ENCODE results near the gene SIRT5. TPM values are rescaled to one million over a fixed set of nuclear protein-coding genes. Genes with fewer than 3 reads are reported as not detected.

Gene SIRT5
- polyA plus RNA-seq, 1 donor from 2014 or later: 15.9 TPM

DNA sequence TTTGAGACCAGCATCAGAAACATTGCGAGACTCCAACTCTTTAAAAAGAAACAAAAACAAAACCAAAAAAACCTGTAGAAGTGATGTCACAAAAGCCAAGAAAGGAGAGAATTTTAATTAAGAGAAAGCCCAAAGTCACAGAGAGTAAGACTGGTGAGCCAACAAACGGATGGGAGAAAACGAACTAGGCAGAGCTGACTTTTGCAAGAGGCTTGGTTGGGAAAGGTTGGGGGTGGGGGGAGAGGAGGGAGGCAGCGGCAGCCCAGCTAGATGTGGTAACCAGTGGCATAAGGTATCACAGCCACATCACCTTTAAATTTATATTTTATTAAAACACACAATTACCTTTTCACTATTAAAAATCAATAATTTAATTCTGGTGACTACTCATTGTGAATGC lies 64.2 kb downstream of the SIRT5 start:
- no peak overlapping the region for H3K27ac ChIP-seq (ENCODE audit: low read length)
- H3K9ac ChIP-seq (ENCODE audit: low read length): no peak overlapping the region
- TF ChIP-seq EP300 (conservative IDR thresholded peaks at IDR 0.05; ENCODE audit: poor library complexity, severe bottlenecking) (no peak), RAD21 (conservative IDR thresholded peaks at IDR 0.05) (no peak)
- peaks cover 16% of the 10 kb centered on the region for H3K36me3 ChIP-seq (ENCODE audit: insufficient read depth, low read length)
- H3K27me3 ChIP-seq (ENCODE audit: insufficient read depth, low read depth, low read length): no peaks in the 10 kb centered on the region
- H3K79me2 ChIP-seq (replicated peaks; ENCODE audit: insufficient read depth, low read length): no peaks in the 10 kb centered on the region
- H3K4me3 ChIP-seq (ENCODE audit: low read length): no peak overlapping the region
- no peaks in the 10 kb centered on the region for H3K9me3 ChIP-seq (ENCODE audit: low read length)
- H3K9me2 ChIP-seq (ENCODE audit: insufficient read depth, low read length): no peaks in the 10 kb centered on the region
- H3K4me2 ChIP-seq (ENCODE audit: low read length): no peak overlapping the region
- H4K20me1 ChIP-seq (ENCODE audit: insufficient read depth): no peaks in the 10 kb centered on the region
- H2AFZ ChIP-seq (ENCODE audit: low read depth, low read length): no peak overlapping the region
- no peaks in the 10 kb centered on the region for H3F3A ChIP-seq (ENCODE audit: insufficient read depth, low read length, poor library complexity, severe bottlenecking)

DNA sequence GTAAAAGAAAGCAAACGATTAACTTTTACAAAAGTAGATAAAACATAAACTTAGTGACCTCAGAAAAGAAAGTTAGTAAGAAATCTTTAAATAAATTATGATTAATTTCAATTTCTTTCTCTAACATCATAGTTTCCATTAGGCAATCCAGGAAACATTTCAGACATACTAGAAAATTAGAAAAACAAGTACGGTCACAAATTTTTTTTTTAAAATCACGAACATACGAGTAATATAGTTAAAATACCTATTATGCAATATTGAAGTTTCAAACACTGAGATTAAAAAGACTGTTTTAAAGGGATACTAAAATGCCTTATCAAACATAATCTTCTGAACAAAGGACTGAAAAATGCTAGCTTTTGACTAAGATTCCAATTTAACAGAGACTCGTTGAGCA lies 66.9 kb downstream of the SIRT5 start:
- no peaks in the 10 kb centered on the region for H4K20me1 ChIP-seq (ENCODE audit: insufficient read depth)
- no peaks in the 10 kb centered on the region for H3K27me3 ChIP-seq (ENCODE audit: insufficient read depth, low read depth, low read length)
- no peak overlapping the region for H2AFZ ChIP-seq (ENCODE audit: low read depth, low read length)
- peaks cover 16% of the 10 kb centered on the region for H3K36me3 ChIP-seq (ENCODE audit: insufficient read depth, low read length)
- TF ChIP-seq EZH2 (IDR thresholded peaks at IDR 0.05; ENCODE audit: borderline replicate concordance, insufficient read depth, low read length, poor library complexity, severe bottlenecking): no peak
- TF ChIP-seq, protein P1, sequence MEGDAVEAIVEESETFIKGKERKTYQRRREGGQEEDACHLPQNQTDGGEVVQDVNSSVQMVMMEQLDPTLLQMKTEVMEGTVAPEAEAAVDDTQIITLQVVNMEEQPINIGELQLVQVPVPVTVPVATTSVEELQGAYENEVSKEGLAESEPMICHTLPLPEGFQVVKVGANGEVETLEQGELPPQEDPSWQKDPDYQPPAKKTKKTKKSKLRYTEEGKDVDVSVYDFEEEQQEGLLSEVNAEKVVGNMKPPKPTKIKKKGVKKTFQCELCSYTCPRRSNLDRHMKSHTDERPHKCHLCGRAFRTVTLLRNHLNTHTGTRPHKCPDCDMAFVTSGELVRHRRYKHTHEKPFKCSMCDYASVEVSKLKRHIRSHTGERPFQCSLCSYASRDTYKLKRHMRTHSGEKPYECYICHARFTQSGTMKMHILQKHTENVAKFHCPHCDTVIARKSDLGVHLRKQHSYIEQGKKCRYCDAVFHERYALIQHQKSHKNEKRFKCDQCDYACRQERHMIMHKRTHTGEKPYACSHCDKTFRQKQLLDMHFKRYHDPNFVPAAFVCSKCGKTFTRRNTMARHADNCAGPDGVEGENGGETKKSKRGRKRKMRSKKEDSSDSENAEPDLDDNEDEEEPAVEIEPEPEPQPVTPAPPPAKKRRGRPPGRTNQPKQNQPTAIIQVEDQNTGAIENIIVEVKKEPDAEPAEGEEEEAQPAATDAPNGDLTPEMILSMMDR (IDR thresholded peaks at IDR 0.05; ENCODE audit: poor library complexity, severe bottlenecking): no peak
- TF ChIP-seq MXI1 (conservative IDR thresholded peaks at IDR 0.05; ENCODE audit: poor library complexity, severe bottlenecking): no peak
- TF ChIP-seq, protein P2, sequence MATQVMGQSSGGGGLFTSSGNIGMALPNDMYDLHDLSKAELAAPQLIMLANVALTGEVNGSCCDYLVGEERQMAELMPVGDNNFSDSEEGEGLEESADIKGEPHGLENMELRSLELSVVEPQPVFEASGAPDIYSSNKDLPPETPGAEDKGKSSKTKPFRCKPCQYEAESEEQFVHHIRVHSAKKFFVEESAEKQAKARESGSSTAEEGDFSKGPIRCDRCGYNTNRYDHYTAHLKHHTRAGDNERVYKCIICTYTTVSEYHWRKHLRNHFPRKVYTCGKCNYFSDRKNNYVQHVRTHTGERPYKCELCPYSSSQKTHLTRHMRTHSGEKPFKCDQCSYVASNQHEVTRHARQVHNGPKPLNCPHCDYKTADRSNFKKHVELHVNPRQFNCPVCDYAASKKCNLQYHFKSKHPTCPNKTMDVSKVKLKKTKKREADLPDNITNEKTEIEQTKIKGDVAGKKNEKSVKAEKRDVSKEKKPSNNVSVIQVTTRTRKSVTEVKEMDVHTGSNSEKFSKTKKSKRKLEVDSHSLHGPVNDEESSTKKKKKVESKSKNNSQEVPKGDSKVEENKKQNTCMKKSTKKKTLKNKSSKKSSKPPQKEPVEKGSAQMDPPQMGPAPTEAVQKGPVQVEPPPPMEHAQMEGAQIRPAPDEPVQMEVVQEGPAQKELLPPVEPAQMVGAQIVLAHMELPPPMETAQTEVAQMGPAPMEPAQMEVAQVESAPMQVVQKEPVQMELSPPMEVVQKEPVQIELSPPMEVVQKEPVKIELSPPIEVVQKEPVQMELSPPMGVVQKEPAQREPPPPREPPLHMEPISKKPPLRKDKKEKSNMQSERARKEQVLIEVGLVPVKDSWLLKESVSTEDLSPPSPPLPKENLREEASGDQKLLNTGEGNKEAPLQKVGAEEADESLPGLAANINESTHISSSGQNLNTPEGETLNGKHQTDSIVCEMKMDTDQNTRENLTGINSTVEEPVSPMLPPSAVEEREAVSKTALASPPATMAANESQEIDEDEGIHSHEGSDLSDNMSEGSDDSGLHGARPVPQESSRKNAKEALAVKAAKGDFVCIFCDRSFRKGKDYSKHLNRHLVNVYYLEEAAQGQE (IDR thresholded peaks at IDR 0.05; ENCODE audit: borderline replicate concordance): no peak
- no peak for TF ChIP-seq RAD21 (conservative IDR thresholded peaks at IDR 0.05)
- no peak for TF ChIP-seq SMC3 (conservative IDR thresholded peaks at IDR 0.05; ENCODE audit: poor library complexity)
- no peak for TF ChIP-seq POLR2AphosphoS5 (IDR thresholded peaks at IDR 0.05)
- TF ChIP-seq EP300 (conservative IDR thresholded peaks at IDR 0.05; ENCODE audit: poor library complexity, severe bottlenecking): no peak
- no peak for TF ChIP-seq TAF1 (IDR thresholded peaks at IDR 0.05; ENCODE audit: low read depth)
- no peak overlapping the region for H3K9ac ChIP-seq (ENCODE audit: low read length)
- no peak overlapping the region for H3K4me3 ChIP-seq (ENCODE audit: low read length)
- H3F3A ChIP-seq (ENCODE audit: insufficient read depth, low read length, poor library complexity, severe bottlenecking): no peaks in the 10 kb centered on the region
- H3K9me2 ChIP-seq (ENCODE audit: insufficient read depth, low read length): no peaks in the 10 kb centered on the region
- H3K4me2 ChIP-seq (ENCODE audit: low read length): no peak overlapping the region
- H3K9me3 ChIP-seq (ENCODE audit: low read length): no peaks in the 10 kb centered on the region
- H3K27ac ChIP-seq (ENCODE audit: low read length): no peak overlapping the region
- no peaks in the 10 kb centered on the region for H3K79me2 ChIP-seq (replicated peaks; ENCODE audit: insufficient read depth, low read length)

- no peak overlapping the region for H3K4me3 ChIP-seq (ENCODE audit: low read length)
- no peaks in the 10 kb centered on the region for H4K20me1 ChIP-seq (ENCODE audit: insufficient read depth)
- H3K27me3 ChIP-seq (ENCODE audit: insufficient read depth, low read depth, low read length): no peaks in the 10 kb centered on the region
- no peak overlapping the region for H3K9ac ChIP-seq (ENCODE audit: low read length)
- no peak overlapping the region for H2AFZ ChIP-seq (ENCODE audit: low read depth, low read length)
- H3K79me2 ChIP-seq (replicated peaks; ENCODE audit: insufficient read depth, low read length): no peaks in the 10 kb centered on the region
- TF ChIP-seq MXI1 (conservative IDR thresholded peaks at IDR 0.05; ENCODE audit: poor library complexity, severe bottlenecking) (no peak), POLR2AphosphoS5 (IDR thresholded peaks at IDR 0.05) (no peak), SMC3 (conservative IDR thresholded peaks at IDR 0.05; ENCODE audit: poor library complexity) (no peak), EZH2 (IDR thresholded peaks at IDR 0.05; ENCODE audit: borderline replicate concordance, insufficient read depth, low read length, poor library complexity, severe bottlenecking) (no peak), EP300 (conservative IDR thresholded peaks at IDR 0.05; ENCODE audit: poor library complexity, severe bottlenecking) (no peak), RAD21 (conservative IDR thresholded peaks at IDR 0.05) (no peak), TAF1 (IDR thresholded peaks at IDR 0.05; ENCODE audit: low read depth) (no peak)
- TF ChIP-seq, protein P2 (IDR thresholded peaks at IDR 0.05; ENCODE audit: borderline replicate concordance): no peak
- TF ChIP-seq, protein P1 (IDR thresholded peaks at IDR 0.05; ENCODE audit: poor library complexity, severe bottlenecking): no peak
- no peak overlapping the region for H3K27ac ChIP-seq (ENCODE audit: low read length)
- H3K36me3 ChIP-seq (ENCODE audit: insufficient read depth, low read length): peaks cover 5% of the 10 kb centered on the region
- no peak overlapping the region for H3K4me2 ChIP-seq (ENCODE audit: low read length)
- no peaks in the 10 kb centered on the region for H3K9me3 ChIP-seq (ENCODE audit: low read length)
- no peaks in the 10 kb centered on the region for H3F3A ChIP-seq (ENCODE audit: insufficient read depth, low read length, poor library complexity, severe bottlenecking)
- H3K9me2 ChIP-seq (ENCODE audit: insufficient read depth, low read length): no peaks in the 10 kb centered on the region
These were observed 68.7 kb downstream of the SIRT5 start for GRCh38 chr6:13643125-13643524.

Data from neural cell (in vitro differentiated cells).